Measurements from ENCODE around the gene TNIP2. TPM values are rescaled to one million over a fixed set of nuclear protein-coding genes. Genes with fewer than 3 reads are reported as not detected.

TNIP2 gene
- total and polyA plus RNA-seq, 2 donors (not counting 3 experiments of a cell fraction or from before 2014, with no cell fraction given): 37.7 to 52.1 TPM

DNA sequence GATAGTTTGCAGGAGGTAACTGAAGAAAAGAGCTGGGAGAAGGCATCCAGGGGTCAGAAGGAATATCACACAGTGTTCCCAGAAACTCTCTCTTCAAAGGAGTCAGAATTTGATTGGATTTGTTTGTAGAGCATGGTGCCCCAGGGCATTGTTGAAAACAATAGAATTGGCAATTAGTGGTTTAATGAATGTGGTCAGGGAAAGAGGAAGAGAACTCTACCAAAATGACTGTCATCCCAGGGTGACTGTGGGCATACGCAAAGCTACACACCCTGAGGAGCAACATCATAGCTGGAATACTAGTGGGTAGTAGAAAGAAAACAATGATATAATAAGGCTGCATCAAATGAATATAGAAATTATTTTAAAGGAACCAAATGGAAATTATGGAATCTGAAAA, 21.5 kb downstream of the TNIP2 start:
- FAIRE-seq: no peak
- Histone ChIP-seq H3K36me3 (ENCODE audit: control insufficient read depth in 2 of 2, extremely low read depth in 1 of 2, insufficient read depth in 2 of 2, low read length in 2 of 2) (peaks cover 6 to 9% of the 10 kb centered on the region in 2 experiments), H3K4me2 (ENCODE audit: insufficient read depth, low read length) (no peak overlapping the region), H3K4me1 (ENCODE audit: control insufficient read depth, extremely low read depth, insufficient read depth, low read length) (no peaks in the 10 kb centered on the region), H3K9me1 (replicated peaks; ENCODE audit: control insufficient read depth, extremely low read depth, insufficient read depth, low read length) (no peaks in the 10 kb centered on the region), H3K9ac (replicated peaks; ENCODE audit: extremely low read depth, insufficient read depth, low read length) (no peak overlapping the region), H3K79me2 (ENCODE audit: control insufficient read depth, insufficient read depth, low read length) (no peaks in the 10 kb centered on the region), H3K4me3 (replicated peaks in 1 of 3; ENCODE audit: insufficient read depth in 1 of 3, low read depth in 1 of 3, low read length in 3 of 3) (no peak overlapping the region), H3K27ac (ENCODE audit: insufficient read depth, low read depth, low read length) (no peak overlapping the region), H3K9me3 (replicated peaks; ENCODE audit: control insufficient read depth, insufficient read depth, low read length) (no peaks in the 10 kb centered on the region), H3K27me3 (ENCODE audit: control insufficient read depth in 2 of 2, insufficient read depth in 2 of 2, low read length in 2 of 2) (no peaks in the 10 kb centered on the region), H4K20me1 (replicated peaks; ENCODE audit: control insufficient read depth, extremely low read depth, insufficient read depth, low read length) (no peaks in the 10 kb centered on the region), H2AFZ (ENCODE audit: low read depth, low read length) (no peak overlapping the region)
- intact Hi-C loops (cut with micrococcal nuclease): no loop called here
- CTCF ChIA-PET: no interaction called here
- POLR2A ChIA-PET: no interaction called here
- dilution Hi-C loops (cut with MboI; ENCODE audit: extremely low pct_ligation_motif_present, low sequenced_read_pairs): no loop called here
- TF ChIP-seq POLR2A (IDR thresholded peaks at IDR 0.05; ENCODE audit: low read depth, low read length): peak; percentile 28
- no peak for TF ChIP-seq MYC (IDR thresholded peaks at IDR 0.05; ENCODE audit: low read depth, low read length)
- BruUV-seq (replicated peaks): no TSS peak
- DNase-seq (ENCODE audit: low read depth, low spot score): no peak

DNA sequence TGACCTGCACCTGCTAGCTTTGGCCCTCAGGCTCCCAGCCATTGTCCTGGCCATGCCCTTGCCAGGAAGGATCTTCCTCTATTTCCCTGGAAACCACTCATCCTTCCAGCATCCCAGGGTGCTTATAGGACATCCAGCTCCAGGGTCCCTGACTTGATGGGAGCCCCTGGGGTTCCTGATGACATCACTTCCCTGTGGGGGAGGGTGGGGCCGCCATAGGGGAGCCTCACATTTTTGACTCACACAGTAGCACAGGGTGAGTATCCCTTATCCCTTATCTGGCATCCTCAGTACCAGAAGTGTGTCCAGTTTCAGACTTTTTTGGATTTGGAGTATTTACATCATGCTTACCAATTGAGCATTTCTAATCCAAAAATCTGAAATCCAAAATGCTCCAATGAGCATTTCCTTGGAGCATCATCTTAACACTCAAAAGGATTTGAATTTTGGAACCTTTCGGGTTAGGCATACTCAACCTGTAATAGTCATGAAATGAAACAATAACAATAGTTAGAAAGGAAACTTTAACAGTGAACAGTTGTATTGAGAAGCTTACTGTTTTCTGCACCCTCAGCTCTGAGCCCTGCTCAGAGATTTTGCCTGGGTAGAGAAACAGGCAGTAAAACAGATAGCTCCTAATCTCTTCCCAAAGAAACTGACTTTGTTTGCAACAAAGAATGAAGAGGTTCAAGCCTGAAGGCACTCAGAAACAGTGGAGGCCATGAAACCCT, 22.1 kb downstream of the TNIP2 start:
- dilution Hi-C loops (cut with MboI; ENCODE audit: extremely low pct_ligation_motif_present, low sequenced_read_pairs): no loop called here

More for the DNA sequence above, 22.1 kb downstream of the TNIP2 start:
- TF ChIP-seq EZH2 (IDR thresholded peaks at IDR 0.05; ENCODE audit: borderline replicate concordance, low read depth, low read length, severe bottlenecking) (no peak), MYC (IDR thresholded peaks at IDR 0.05; ENCODE audit: low read depth, low read length) (no peak), FOS (IDR thresholded peaks at IDR 0.05; ENCODE audit: borderline replicate concordance, insufficient read depth, low read length) (no peak), JUN (IDR thresholded peaks at IDR 0.05; ENCODE audit: borderline replicate concordance, insufficient read depth, insufficient read length, low read depth) (no peak), POLR2AphosphoS5 (IDR thresholded peaks at IDR 0.05; ENCODE audit: insufficient read depth, low read depth, low read length) (no peak), GATA2 (IDR thresholded peaks at IDR 0.05; ENCODE audit: insufficient read depth, insufficient read length, low read depth, low read length) (no peak), POLR2A (IDR thresholded peaks at IDR 0.05; ENCODE audit: low read depth, low read length) (no peak)
- TF ChIP-seq, protein P1, sequence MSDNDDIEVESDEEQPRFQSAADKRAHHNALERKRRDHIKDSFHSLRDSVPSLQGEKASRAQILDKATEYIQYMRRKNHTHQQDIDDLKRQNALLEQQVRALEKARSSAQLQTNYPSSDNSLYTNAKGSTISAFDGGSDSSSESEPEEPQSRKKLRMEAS (IDR thresholded peaks at IDR 0.05; ENCODE audit: insufficient read depth, insufficient read length): no peak
- TF ChIP-seq, protein P2, sequence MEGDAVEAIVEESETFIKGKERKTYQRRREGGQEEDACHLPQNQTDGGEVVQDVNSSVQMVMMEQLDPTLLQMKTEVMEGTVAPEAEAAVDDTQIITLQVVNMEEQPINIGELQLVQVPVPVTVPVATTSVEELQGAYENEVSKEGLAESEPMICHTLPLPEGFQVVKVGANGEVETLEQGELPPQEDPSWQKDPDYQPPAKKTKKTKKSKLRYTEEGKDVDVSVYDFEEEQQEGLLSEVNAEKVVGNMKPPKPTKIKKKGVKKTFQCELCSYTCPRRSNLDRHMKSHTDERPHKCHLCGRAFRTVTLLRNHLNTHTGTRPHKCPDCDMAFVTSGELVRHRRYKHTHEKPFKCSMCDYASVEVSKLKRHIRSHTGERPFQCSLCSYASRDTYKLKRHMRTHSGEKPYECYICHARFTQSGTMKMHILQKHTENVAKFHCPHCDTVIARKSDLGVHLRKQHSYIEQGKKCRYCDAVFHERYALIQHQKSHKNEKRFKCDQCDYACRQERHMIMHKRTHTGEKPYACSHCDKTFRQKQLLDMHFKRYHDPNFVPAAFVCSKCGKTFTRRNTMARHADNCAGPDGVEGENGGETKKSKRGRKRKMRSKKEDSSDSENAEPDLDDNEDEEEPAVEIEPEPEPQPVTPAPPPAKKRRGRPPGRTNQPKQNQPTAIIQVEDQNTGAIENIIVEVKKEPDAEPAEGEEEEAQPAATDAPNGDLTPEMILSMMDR (IDR thresholded peaks at IDR 0.05; ENCODE audit: extremely low read depth in 1 of 2, insufficient read depth in 1 of 2, low read depth in 1 of 2, low read length in 2 of 2): no peak
- Histone ChIP-seq H4K20me1 (replicated peaks; ENCODE audit: control insufficient read depth, extremely low read depth, insufficient read depth, low read length) (no peaks in the 10 kb centered on the region), H3K4me2 (ENCODE audit: insufficient read depth, low read length) (no peak overlapping the region), H3K27me3 (ENCODE audit: control insufficient read depth in 2 of 2, insufficient read depth in 2 of 2, low read length in 2 of 2) (no peaks in the 10 kb centered on the region), H3K4me1 (ENCODE audit: control insufficient read depth, extremely low read depth, insufficient read depth, low read length) (no peaks in the 10 kb centered on the region), H2AFZ (ENCODE audit: low read depth, low read length) (no peak overlapping the region), H3K4me3 (replicated peaks in 1 of 3; ENCODE audit: insufficient read depth in 1 of 3, low read depth in 1 of 3, low read length in 3 of 3) (no peak overlapping the region), H3K9ac (replicated peaks; ENCODE audit: extremely low read depth, insufficient read depth, low read length) (no peak overlapping the region), H3K79me2 (ENCODE audit: control insufficient read depth, insufficient read depth, low read length) (no peaks in the 10 kb centered on the region), H3K9me3 (replicated peaks; ENCODE audit: control insufficient read depth, insufficient read depth, low read length) (no peaks in the 10 kb centered on the region), H3K27ac (ENCODE audit: insufficient read depth, low read depth, low read length) (no peak overlapping the region), H3K36me3 (ENCODE audit: control insufficient read depth in 2 of 2, extremely low read depth in 1 of 2, insufficient read depth in 2 of 2, low read length in 2 of 2) (peaks cover 6 to 13% of the 10 kb centered on the region in 2 experiments), H3K9me1 (replicated peaks; ENCODE audit: control insufficient read depth, extremely low read depth, insufficient read depth, low read length) (no peaks in the 10 kb centered on the region)
- intact Hi-C loops (cut with micrococcal nuclease): no loop called here
- no peak for DNase-seq (ENCODE audit: low read depth, low spot score)
- no TSS peak for BruUV-seq (replicated peaks)
- ChIA-PET POLR2A (no interaction called here), CTCF (no interaction called here)
- no peak for FAIRE-seq

Data from endothelial cell of umbilical vein (primary cell).